ENCODE results near the gene TMEM129.

TMEM129 gene

DNA sequence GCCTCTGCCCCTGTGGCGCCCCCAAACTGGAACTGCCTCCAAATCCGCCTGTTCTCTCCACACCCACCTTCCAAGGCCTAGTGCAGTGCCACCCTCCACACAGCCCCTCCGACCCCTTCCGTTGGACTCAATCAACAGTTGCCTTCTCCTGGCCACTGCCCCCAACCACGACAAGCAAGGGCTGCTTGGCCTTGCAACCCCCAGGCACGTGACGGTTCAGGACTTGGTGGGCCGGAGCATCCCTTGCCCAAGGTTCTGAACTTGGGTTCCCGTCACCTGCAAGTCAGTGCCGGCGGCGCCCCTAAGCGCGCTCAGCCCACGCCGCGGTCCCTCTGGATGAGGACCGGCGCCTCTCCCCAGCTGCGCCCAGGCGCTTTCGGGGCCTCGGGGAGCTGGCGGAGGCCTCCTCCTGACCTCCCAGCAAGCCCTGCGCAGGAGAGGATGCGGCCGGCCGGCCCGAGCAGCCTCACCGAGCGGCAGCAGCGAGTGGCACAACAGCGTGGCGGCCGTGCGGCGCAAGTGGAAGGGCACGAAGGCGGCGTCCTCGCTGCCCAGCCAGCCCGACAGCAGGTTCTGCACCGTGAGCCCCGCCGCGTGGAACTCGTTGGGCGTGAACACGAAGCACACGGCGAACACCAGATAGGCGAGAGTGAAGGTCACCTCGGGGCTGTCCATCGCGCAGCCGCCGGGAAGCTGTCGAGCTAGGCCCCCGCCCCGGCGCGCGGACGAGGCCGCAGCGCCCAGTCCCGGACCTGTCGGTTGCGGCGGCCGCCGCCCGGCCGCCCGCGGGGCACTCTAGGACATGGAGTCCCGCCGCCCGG lies 750 bp downstream of the TMEM129 start (continued):
- TF ChIP-seq SALL2 (tag by site-specific recombination; IDR thresholded peaks at IDR 0.05; ENCODE audit: borderline replicate concordance) (no peak), IKZF3 (tag by site-specific recombination; IDR thresholded peaks at IDR 0.05) (no peak), ZNF202 (tag by site-specific recombination; IDR thresholded peaks at IDR 0.05; ENCODE audit: borderline replicate concordance) (no peak), HOXC10 (CRISPR knock-in tag; IDR thresholded peaks at IDR 0.05) (no peak), ZNF157 (tag by site-specific recombination; IDR thresholded peaks at IDR 0.05) (no peak), CTCF (tag by site-specific recombination; IDR thresholded peaks at IDR 0.05) (peak; percentile 50; the same call in 1 of the 2 replicates), ZNF138 (tag by site-specific recombination; IDR thresholded peaks at IDR 0.05; ENCODE audit: borderline replicate concordance) (no peak), ZNF791 (tag by site-specific recombination; IDR thresholded peaks at IDR 0.05) (no peak), SCRT1 (tag by site-specific recombination; IDR thresholded peaks at IDR 0.05; ENCODE audit: borderline replicate concordance) (peak; percentile 57; the same call in 1 of the 2 replicates), ZNF223 (tag by site-specific recombination; IDR thresholded peaks at IDR 0.05) (no peak), ZNF184 (tag by site-specific recombination; IDR thresholded peaks at IDR 0.05) (no peak), ZNF426 (tag by site-specific recombination; IDR thresholded peaks at IDR 0.05) (no peak), ZNF830 (tag by site-specific recombination; IDR thresholded peaks at IDR 0.05; ENCODE audit: low read depth) (no peak), ZNF174 (tag by site-specific recombination; IDR thresholded peaks at IDR 0.05) (no peak), SCRT2 (tag by site-specific recombination; IDR thresholded peaks at IDR 0.05) (peak; percentile 93), ZNF514 (tag by site-specific recombination; IDR thresholded peaks at IDR 0.05) (no peak), BCL6B (tag by site-specific recombination; IDR thresholded peaks at IDR 0.05) (no peak), YY1 (tag by site-specific recombination; IDR thresholded peaks at IDR 0.05) (no peak), ZNF169 (tag by site-specific recombination; IDR thresholded peaks at IDR 0.05) (no peak), ZSCAN16 (tag by site-specific recombination; IDR thresholded peaks at IDR 0.05) (no peak), ZNF768 (tag by site-specific recombination; IDR thresholded peaks at IDR 0.05) (no peak), ZNF2 (tag by site-specific recombination; IDR thresholded peaks at IDR 0.05) (no peak), ZNF530 (tag by site-specific recombination; IDR thresholded peaks at IDR 0.05; ENCODE audit: low read depth) (no peak), ZNF571 (tag by site-specific recombination; IDR thresholded peaks at IDR 0.05) (no peak), OSR2 (tag by site-specific recombination; IDR thresholded peaks at IDR 0.05) (no peak), TCF7L2 (IDR thresholded peaks at IDR 0.05; ENCODE audit: borderline replicate concordance, low read depth, low read length) (no peak), ZNF664 (tag by site-specific recombination; IDR thresholded peaks at IDR 0.05) (no peak), ZNF488 (tag by site-specific recombination; IDR thresholded peaks at IDR 0.05) (no peak), ZNF24 (tag by site-specific recombination; IDR thresholded peaks at IDR 0.05) (no peak)
- TF ChIP-seq, protein P1, sequence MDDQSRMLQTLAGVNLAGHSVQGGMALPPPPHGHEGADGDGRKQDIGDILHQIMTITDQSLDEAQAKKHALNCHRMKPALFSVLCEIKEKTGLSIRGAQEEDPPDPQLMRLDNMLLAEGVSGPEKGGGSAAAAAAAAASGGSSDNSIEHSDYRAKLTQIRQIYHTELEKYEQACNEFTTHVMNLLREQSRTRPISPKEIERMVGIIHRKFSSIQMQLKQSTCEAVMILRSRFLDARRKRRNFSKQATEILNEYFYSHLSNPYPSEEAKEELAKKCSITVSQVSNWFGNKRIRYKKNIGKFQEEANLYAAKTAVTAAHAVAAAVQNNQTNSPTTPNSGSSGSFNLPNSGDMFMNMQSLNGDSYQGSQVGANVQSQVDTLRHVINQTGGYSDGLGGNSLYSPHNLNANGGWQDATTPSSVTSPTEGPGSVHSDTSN (CRISPR knock-in tag; IDR thresholded peaks at IDR 0.05), result peak; percentile 42; the same call in 1 of the 2 replicates
- TF ChIP-seq, protein P2, sequence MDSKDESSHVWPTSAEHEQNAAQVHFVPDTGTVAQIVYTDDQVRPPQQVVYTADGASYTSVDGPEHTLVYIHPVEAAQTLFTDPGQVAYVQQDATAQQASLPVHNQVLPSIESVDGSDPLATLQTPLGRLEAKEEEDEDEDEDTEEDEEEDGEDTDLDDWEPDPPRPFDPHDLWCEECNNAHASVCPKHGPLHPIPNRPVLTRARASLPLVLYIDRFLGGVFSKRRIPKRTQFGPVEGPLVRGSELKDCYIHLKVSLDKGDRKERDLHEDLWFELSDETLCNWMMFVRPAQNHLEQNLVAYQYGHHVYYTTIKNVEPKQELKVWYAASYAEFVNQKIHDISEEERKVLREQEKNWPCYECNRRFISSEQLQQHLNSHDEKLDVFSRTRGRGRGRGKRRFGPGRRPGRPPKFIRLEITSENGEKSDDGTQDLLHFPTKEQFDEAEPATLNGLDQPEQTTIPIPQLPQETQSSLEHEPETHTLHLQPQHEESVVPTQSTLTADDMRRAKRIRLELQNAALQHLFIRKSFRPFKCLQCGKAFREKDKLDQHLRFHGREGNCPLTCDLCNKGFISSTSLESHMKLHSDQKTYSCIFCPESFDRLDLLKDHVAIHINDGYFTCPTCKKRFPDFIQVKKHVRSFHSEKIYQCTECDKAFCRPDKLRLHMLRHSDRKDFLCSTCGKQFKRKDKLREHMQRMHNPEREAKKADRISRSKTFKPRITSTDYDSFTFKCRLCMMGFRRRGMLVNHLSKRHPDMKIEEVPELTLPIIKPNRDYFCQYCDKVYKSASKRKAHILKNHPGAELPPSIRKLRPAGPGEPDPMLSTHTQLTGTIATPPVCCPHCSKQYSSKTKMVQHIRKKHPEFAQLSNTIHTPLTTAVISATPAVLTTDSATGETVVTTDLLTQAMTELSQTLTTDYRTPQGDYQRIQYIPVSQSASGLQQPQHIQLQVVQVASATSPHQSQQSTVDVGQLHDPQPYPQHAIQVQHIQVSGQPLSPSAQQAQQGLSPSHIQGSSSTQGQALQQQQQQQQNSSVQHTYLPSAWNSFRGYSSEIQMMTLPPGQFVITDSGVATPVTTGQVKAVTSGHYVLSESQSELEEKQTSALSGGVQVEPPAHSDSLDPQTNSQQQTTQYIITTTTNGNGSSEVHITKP (tag by site-specific recombination; IDR thresholded peaks at IDR 0.05), result no peak
